CD14-positive monocyte (primary cell): ENCODE results near the gene HAGHL. TPM values are rescaled to one million over a fixed set of nuclear protein-coding genes. Genes with fewer than 3 reads are reported as not detected.

Experiments used
- DNase-seq, 3 donors: peaks; one replicate each; pipeline ENCODE4 v3.0.0-alpha.2; 2011 to 2022
- H2AFZ ChIP-seq: 2 replicates; pipeline ENCODE4 v1.6.0; 2012; ENCODE audit warnings: mild to moderate bottlenecking, low read depth, low read length, inconsistent platforms; ENCODE audit not compliant: insufficient read depth, poor library complexity, severe bottlenecking
- H3K27ac ChIP-seq, 2 donors: 1 replicate in 1 of 2; 2 replicates in 1 of 2; pipeline ENCODE4 v1.5.1; 2012 to 2013; ENCODE audit warnings: low read length in 2 of 2, control low read depth in 1 of 2, inconsistent platforms in 1 of 2, low read depth in 1 of 2, mild to moderate bottlenecking in 1 of 2
- H3K27me3 ChIP-seq, 2 donors: one replicate each; pipeline versions ENCODE4 v1.6.0 to v1.6.1; 2011 to 2013; ENCODE audit warnings: low read length in 2 of 2; ENCODE audit not compliant: control insufficient read depth in 2 of 2, insufficient read depth in 2 of 2
- H3K36me3 ChIP-seq, 2 donors: replicated peaks in 1 of 2; 1 replicate in 1 of 2; 2 replicates in 1 of 2; pipeline versions ENCODE4 v1.5.1 to v1.6.1; 2012 to 2013; ENCODE audit warnings: low read length in 2 of 2, control low read depth in 1 of 2, inconsistent platforms in 1 of 2, mild to moderate bottlenecking in 1 of 2; ENCODE audit not compliant: insufficient read depth in 2 of 2, control insufficient read depth in 1 of 2
- H3K4me1 ChIP-seq, 2 donors: 1 replicate in 1 of 2; 2 replicates in 1 of 2; pipeline versions ENCODE4 v1.5.1 to v1.6.1; 2012 to 2013; ENCODE audit warnings: low read length in 2 of 2, control low read depth in 1 of 2, inconsistent platforms in 1 of 2, mild to moderate bottlenecking in 1 of 2, moderate library complexity in 1 of 2; ENCODE audit not compliant: insufficient read depth in 2 of 2, control insufficient read depth in 1 of 2
- H3K4me2 ChIP-seq: replicated peaks from 2 replicates; pipeline ENCODE3; 2012; ENCODE audit warnings: low read length, moderate library complexity, mild to moderate bottlenecking; ENCODE audit not compliant: poor library complexity, severe bottlenecking; ENCODE audit errors: extremely low read depth
- H3K4me3 ChIP-seq, 3 experiments: fragments of 200-600 bp in 1 of 3; sonication (generic) in 1 of 3; replicated peaks in 1 of 3; 1 replicate in 2 of 3; 2 replicates in 1 of 3; pipeline ENCODE4 v1.5.1; 2011 to 2013; ENCODE audit warnings: low read length in 3 of 3, mild to moderate bottlenecking in 3 of 3, control low read depth in 2 of 3, low read depth in 2 of 3, inconsistent platforms in 1 of 3, moderate library complexity in 1 of 3
- H3K79me2 ChIP-seq: 2 replicates; pipeline ENCODE4 v1.6.0; 2012; ENCODE audit warnings: mild to moderate bottlenecking, control low read depth, inconsistent platforms, low read length, moderate library complexity; ENCODE audit not compliant: insufficient read depth
- H3K9ac ChIP-seq: 2 replicates; pipeline ENCODE4 v1.6.0; 2017; ENCODE audit warnings: low read length, mild to moderate bottlenecking; ENCODE audit not compliant: insufficient read depth, poor library complexity, severe bottlenecking
- H3K9me3 ChIP-seq, 2 donors: replicated peaks in 1 of 2; 1 replicate in 1 of 2; 2 replicates in 1 of 2; pipeline versions ENCODE4 v1.5.1 to v1.6.1; 2012 to 2013; ENCODE audit warnings: low read length in 2 of 2, control low read depth in 1 of 2; ENCODE audit not compliant: control insufficient read depth in 1 of 2, insufficient read depth in 1 of 2
- H4K20me1 ChIP-seq: 2 replicates; pipeline ENCODE4 v1.6.0; 2012; ENCODE audit warnings: mild to moderate bottlenecking, low read length, control low read depth, moderate library complexity; ENCODE audit not compliant: insufficient read depth
- H3K27ac Mint-ChIP-seq, 7 donors: one replicate each; pipeline ENCODE4 v1.8.0; 2020; ENCODE audit warnings: mild to moderate bottlenecking in 7 of 7, mixed read lengths in 7 of 7, moderate library complexity in 6 of 7, inconsistent platforms in 2 of 7
- H3K27me3 Mint-ChIP-seq, 3 donors: one replicate each; pipeline ENCODE4 v1.8.0; 2021 to 2022; ENCODE audit warnings: low read depth in 3 of 3, mild to moderate bottlenecking in 3 of 3, mixed read lengths in 3 of 3, moderate library complexity in 3 of 3, inconsistent platforms in 1 of 3
- H3K36me3 Mint-ChIP-seq, 2 donors: one replicate each; pipeline ENCODE4 v1.8.0; 2020; ENCODE audit warnings: mixed read lengths in 2 of 2, inconsistent platforms in 1 of 2, mild to moderate bottlenecking in 1 of 2
- H3K4me1 Mint-ChIP-seq: one replicate; pipeline ENCODE4 v1.8.0; 2020; ENCODE audit warnings: mild to moderate bottlenecking, mixed read lengths
- H3K4me3 Mint-ChIP-seq, 2 donors: one replicate each; pipeline ENCODE4 v1.8.0; 2020; ENCODE audit warnings: mild to moderate bottlenecking in 2 of 2, mixed read lengths in 2 of 2, moderate library complexity in 1 of 2
- H3K9me3 Mint-ChIP-seq, 7 donors: one replicate each; pipeline ENCODE4 v1.8.0; 2020 to 2022; ENCODE audit warnings: mixed read lengths in 7 of 7, mild to moderate bottlenecking in 6 of 7, moderate library complexity in 6 of 7, inconsistent platforms in 2 of 7
- WGBS: methylation state at CpG from one replicate; pipeline ENCODE4 v1.1.5; 2013; ENCODE audit warnings: missing lambda C conversion rate; ENCODE audit not compliant: insufficient coverage; 5-methylcytosine and 5-hydroxymethylcytosine counted together
- intact Hi-C, 2 donors: fragments of 100-400 bp; cut with micrococcal nuclease; formaldehyde crosslinking; loops; one replicate each; pipeline versions ENCODE4 v1.15.0 to v1.15.1; 2023
- polyA plus RNA-seq, 3 donors: library from polyadenylated mRNA; depleted of rRNA in 1 of 3; unstranded in 2 of 3; stranded (reverse) in 1 of 3; fragments of 300-500 nt in 2 of 3; fragments of >200 nt in 1 of 3; fragmentation: Illumina TruSeq in 2 of 3; gene quantifications; 1 replicate in 2 of 3; 2 replicates in 1 of 3; pipeline ENCODE4 v1.2.3, GENCODE V29; 2012 to 2021
- TF ChIP-seq, protein P1 (sequence below): fragments of 200-600 bp; IDR thresholded peaks from one replicate; pipeline ENCODE4 v1.8.0; 2022; ENCODE audit warnings: antibody characterized with exemption, mild to moderate bottlenecking

The HAGHL gene
- polyA plus RNA-seq, 3 donors, result 0.60 to 8.9 (median 1.5) TPM

GRCh38 chr16:694863-695354 lies 32.0 kb upstream of the HAGHL start:
- Histone ChIP-seq H3K79me2 (no peaks in the 10 kb centered on the region), H3K27me3 (peaks cover 20 to 64% of the 10 kb centered on the region in 2 donors), H3K36me3 (no peaks in the 10 kb centered on the region), H3K27ac (no peak overlapping the region), H3K9me3 (peaks cover 0 to 4% of the 10 kb centered on the region in 2 donors), H3K4me2 (peak overlapping the region; percentile 76), H3K9ac (no peak overlapping the region), H4K20me1 (no peaks in the 10 kb centered on the region), H2AFZ (no peak overlapping the region), H3K4me3 (no peak overlapping the region), H3K4me1 (peaks cover 21 to 30% of the 10 kb centered on the region in 2 donors)
- H3K4me3 Mint-ChIP-seq, result peak overlapping the region in 1 of 2 donors; percentile 51
- WGBS, result 2% methylated on average over 18 of the region's 37 CpGs
- H3K4me1 Mint-ChIP-seq, result peaks cover 14% of the 10 kb centered on the region
- intact Hi-C loops, result no loop called here
- TF ChIP-seq, protein P1, sequence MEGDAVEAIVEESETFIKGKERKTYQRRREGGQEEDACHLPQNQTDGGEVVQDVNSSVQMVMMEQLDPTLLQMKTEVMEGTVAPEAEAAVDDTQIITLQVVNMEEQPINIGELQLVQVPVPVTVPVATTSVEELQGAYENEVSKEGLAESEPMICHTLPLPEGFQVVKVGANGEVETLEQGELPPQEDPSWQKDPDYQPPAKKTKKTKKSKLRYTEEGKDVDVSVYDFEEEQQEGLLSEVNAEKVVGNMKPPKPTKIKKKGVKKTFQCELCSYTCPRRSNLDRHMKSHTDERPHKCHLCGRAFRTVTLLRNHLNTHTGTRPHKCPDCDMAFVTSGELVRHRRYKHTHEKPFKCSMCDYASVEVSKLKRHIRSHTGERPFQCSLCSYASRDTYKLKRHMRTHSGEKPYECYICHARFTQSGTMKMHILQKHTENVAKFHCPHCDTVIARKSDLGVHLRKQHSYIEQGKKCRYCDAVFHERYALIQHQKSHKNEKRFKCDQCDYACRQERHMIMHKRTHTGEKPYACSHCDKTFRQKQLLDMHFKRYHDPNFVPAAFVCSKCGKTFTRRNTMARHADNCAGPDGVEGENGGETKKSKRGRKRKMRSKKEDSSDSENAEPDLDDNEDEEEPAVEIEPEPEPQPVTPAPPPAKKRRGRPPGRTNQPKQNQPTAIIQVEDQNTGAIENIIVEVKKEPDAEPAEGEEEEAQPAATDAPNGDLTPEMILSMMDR, result no peak
- no peak for DNase-seq
- H3K27ac Mint-ChIP-seq, result no peak overlapping the region
- peaks cover 60 to 89% (median 80%) of the 10 kb centered on the region in 3 donors for H3K27me3 Mint-ChIP-seq
- peaks cover 6 to 32% (median 8%) of the 10 kb centered on the region in 7 donors for H3K9me3 Mint-ChIP-seq
- H3K36me3 Mint-ChIP-seq, result peaks cover 4 to 5% of the 10 kb centered on the region in 2 donors

DNA sequence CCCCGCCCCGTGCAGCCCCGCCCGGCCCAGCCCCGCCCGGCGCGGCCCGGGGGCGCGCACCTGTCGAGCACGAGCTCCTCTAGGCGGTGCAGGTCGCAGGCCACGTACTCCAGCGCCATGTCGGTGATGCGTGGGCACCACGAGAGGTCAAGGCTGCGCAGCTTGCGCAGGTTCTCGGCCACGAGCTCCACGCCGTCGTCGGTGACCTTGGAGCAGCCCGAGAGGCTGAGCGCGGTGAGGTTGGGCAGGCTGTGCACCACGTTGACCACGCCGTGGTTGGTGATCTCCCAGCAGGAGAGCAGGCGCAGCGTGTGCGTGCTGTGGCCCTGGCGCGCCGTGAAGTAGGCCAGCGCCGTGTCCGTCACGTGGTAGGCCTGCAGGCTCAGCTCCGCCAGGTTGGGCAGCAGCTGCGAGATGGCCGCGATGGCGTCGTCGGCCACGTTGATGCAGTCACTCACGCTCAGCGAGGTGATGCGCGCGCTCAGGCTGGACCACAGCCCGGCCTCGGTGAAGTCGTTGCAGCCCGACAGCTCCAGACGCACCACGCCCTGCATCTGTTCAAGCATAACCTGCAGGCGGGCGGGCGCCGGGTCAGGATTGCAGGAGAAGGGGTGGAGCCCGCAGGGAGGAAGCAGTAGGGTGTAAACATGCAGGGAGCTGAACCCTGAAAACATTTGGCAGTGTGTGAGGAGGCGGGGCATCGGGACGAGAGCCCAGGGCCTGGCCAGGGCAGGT lies 31.4 kb upstream of the HAGHL start:
- Histone ChIP-seq H2AFZ (peak overlapping the region; percentile 75), H4K20me1 (no peaks in the 10 kb centered on the region), H3K27ac (no peak overlapping the region), H3K79me2 (no peaks in the 10 kb centered on the region), H3K4me3 (peak overlapping the region; percentile 9 to 71 (median 33)), H3K27me3 (peaks cover 23 to 70% of the 10 kb centered on the region in 2 donors), H3K4me1 (peaks cover 17 to 27% of the 10 kb centered on the region in 2 donors), H3K36me3 (no peaks in the 10 kb centered on the region), H3K9ac (peak overlapping the region; percentile 15), H3K9me3 (peaks cover 0 to 4% of the 10 kb centered on the region in 2 donors), H3K4me2 (peak overlapping the region; percentile 76)
- WGBS, result 2% methylated on average over 68 of the region's 71 CpGs
- H3K9me3 Mint-ChIP-seq, result peaks cover 6 to 32% (median 8%) of the 10 kb centered on the region in 7 donors
- H3K36me3 Mint-ChIP-seq, result peaks cover 4 to 5% of the 10 kb centered on the region in 2 donors
- H3K27me3 Mint-ChIP-seq, result peaks cover 64 to 94% (median 85%) of the 10 kb centered on the region in 3 donors
- H3K4me3 Mint-ChIP-seq, result peak overlapping the region; percentile 69 to 90
- H3K4me1 Mint-ChIP-seq, result peaks cover 13% of the 10 kb centered on the region
- TF ChIP-seq, protein P1, result no peak
- peak in 1 of 3 donors; percentile 27 for DNase-seq
- H3K27ac Mint-ChIP-seq, result no peak overlapping the region
- intact Hi-C loops, result no loop called here
